H9 (cell line): ENCODE measurements around the gene SF3B3. TPM values are rescaled to one million over a fixed set of nuclear protein-coding genes. Genes with fewer than 3 reads are reported as not detected.

Source experiments
- DNase-seq: peaks from one replicate; pipeline ENCODE4 v3.0.0-alpha.2; 2017
- H2AFZ ChIP-seq: one replicate; pipeline ENCODE4 v1.6.1; 2013; ENCODE audit warnings: mild to moderate bottlenecking, low read length, control low read depth, moderate library complexity
- H2AK5ac ChIP-seq: 2 replicates; pipeline ENCODE4 v1.6.1; 2013; ENCODE audit warnings: low read length, control low read depth, mixed read lengths; ENCODE audit not compliant: insufficient read length
- H2BK120ac ChIP-seq: one replicate; pipeline ENCODE4 v1.6.1; 2013; ENCODE audit warnings: low read depth, mild to moderate bottlenecking, low read length, control low read depth, inconsistent platforms; ENCODE audit not compliant: poor library complexity, severe bottlenecking
- H2BK12ac ChIP-seq: 2 replicates; pipeline ENCODE4 v1.6.1; 2013; ENCODE audit warnings: low read length, control low read depth, mixed read lengths, low read depth; ENCODE audit not compliant: insufficient read length
- H2BK15ac ChIP-seq: 2 replicates; pipeline ENCODE4 v1.6.1; 2013; ENCODE audit warnings: low read depth, low read length, control low read depth
- H2BK20ac ChIP-seq: one replicate; pipeline ENCODE4 v1.6.1; 2013; ENCODE audit warnings: low read depth, mild to moderate bottlenecking, low read length, control low read depth, inconsistent platforms; ENCODE audit not compliant: poor library complexity, severe bottlenecking
- H2BK5ac ChIP-seq: 2 replicates; pipeline ENCODE4 v1.6.1; 2013; ENCODE audit warnings: low read length, control low read depth, mixed read lengths; ENCODE audit not compliant: insufficient read length
- H3K14ac ChIP-seq: 2 replicates; pipeline ENCODE4 v1.6.1; 2013; ENCODE audit warnings: low read length, control low read depth; ENCODE audit not compliant: insufficient read depth
- H3K18ac ChIP-seq: 2 replicates; pipeline ENCODE4 v1.6.1; 2013; ENCODE audit warnings: low read depth, mild to moderate bottlenecking, mixed read lengths, low read length, control low read depth; ENCODE audit not compliant: insufficient read length
- H3K23ac ChIP-seq: 2 replicates; pipeline ENCODE4 v1.6.1; 2013; ENCODE audit warnings: low read length, control low read depth, mixed read lengths, low read depth; ENCODE audit not compliant: insufficient read length
- H3K23me2 ChIP-seq: 2 replicates; pipeline ENCODE4 v1.6.1; 2013; ENCODE audit warnings: low read depth, mild to moderate bottlenecking, mixed read lengths, low read length, control low read depth; ENCODE audit not compliant: insufficient read length, poor library complexity, severe bottlenecking
- H3K27ac ChIP-seq: 2 replicates; pipeline ENCODE4 v1.5.1; 2013; ENCODE audit warnings: low read length, control low read depth, mixed read lengths, low read depth; ENCODE audit not compliant: insufficient read length
- H3K27me3 ChIP-seq: 2 replicates; pipeline ENCODE4 v1.6.1; 2013; ENCODE audit warnings: low read length, control low read depth, inconsistent platforms; ENCODE audit not compliant: insufficient read depth
- H3K4ac ChIP-seq: 2 replicates; pipeline ENCODE4 v1.6.1; 2013; ENCODE audit warnings: low read depth, mild to moderate bottlenecking, control low read depth, inconsistent platforms, low read length, moderate library complexity
- H3K4me1 ChIP-seq: 2 replicates; pipeline ENCODE4 v1.6.1; 2013; ENCODE audit warnings: low read length, control low read depth, inconsistent platforms; ENCODE audit not compliant: insufficient read depth
- H3K4me2 ChIP-seq: 2 replicates; pipeline ENCODE4 v1.6.1; 2013; ENCODE audit warnings: low read length, control low read depth, mixed read lengths; ENCODE audit not compliant: insufficient read length, insufficient read depth
- H3K56ac ChIP-seq: 2 replicates; pipeline ENCODE4 v1.6.1; 2013; ENCODE audit warnings: low read depth, mild to moderate bottlenecking, mixed read lengths, low read length, control low read depth; ENCODE audit not compliant: insufficient read length
- H3K79me1 ChIP-seq: 2 replicates; pipeline ENCODE4 v1.6.1; 2013; ENCODE audit warnings: low read depth, mild to moderate bottlenecking, moderate library complexity, low read length, control low read depth, inconsistent platforms; ENCODE audit not compliant: insufficient read depth, poor library complexity, severe bottlenecking
- H3K79me2 ChIP-seq: 2 replicates; pipeline ENCODE4 v1.6.1; 2013; ENCODE audit warnings: low read length, control low read depth, inconsistent platforms; ENCODE audit not compliant: insufficient read depth
- H3K9ac ChIP-seq: 2 replicates; pipeline ENCODE4 v1.6.1; 2013; ENCODE audit warnings: low read length, control low read depth, mixed read lengths; ENCODE audit not compliant: insufficient read length; ENCODE audit errors: extremely low read depth
- H3K9me3 ChIP-seq: one replicate; pipeline ENCODE4 v1.6.1; 2013; ENCODE audit warnings: low read depth, low read length, inconsistent platforms; ENCODE audit not compliant: control insufficient read depth
- H3T11ph ChIP-seq: one replicate; pipeline ENCODE4 v1.6.1; 2013; ENCODE audit warnings: mild to moderate bottlenecking, low read length, control low read depth, inconsistent platforms
- H4K20me1 ChIP-seq: one replicate; pipeline ENCODE4 v1.6.1; 2013; ENCODE audit not compliant: control insufficient read depth, insufficient read length, insufficient read depth
- H4K5ac ChIP-seq: 2 replicates; pipeline ENCODE4 v1.6.1; 2013; ENCODE audit warnings: low read depth, mild to moderate bottlenecking, mixed read lengths, low read length, control low read depth; ENCODE audit not compliant: insufficient read length
- H4K8ac ChIP-seq: replicated peaks from 2 replicates; pipeline ENCODE4 v1.6.1; 2013; ENCODE audit warnings: low read length, control low read depth, mixed read lengths, low read depth; ENCODE audit not compliant: insufficient read length
- H4K91ac ChIP-seq: 2 replicates; pipeline ENCODE4 v1.6.1; 2013; ENCODE audit warnings: low read depth, mild to moderate bottlenecking, moderate library complexity, mixed read lengths, low read length, control low read depth; ENCODE audit not compliant: insufficient read length
- H3K27ac Mint-ChIP-seq, 3 experiments: 2 replicates in 2 of 3; 3 replicates in 1 of 3; pipeline ENCODE4 v1.8.0; 2020 to 2021; ENCODE audit warnings: mixed read lengths in 3 of 3, mild to moderate bottlenecking in 1 of 3, moderate library complexity in 1 of 3
- H3K27me3 Mint-ChIP-seq: 2 replicates; pipeline ENCODE4 v1.8.0; 2021; ENCODE audit warnings: low read depth, mild to moderate bottlenecking, moderate library complexity, mixed read lengths
- H3K36me3 Mint-ChIP-seq, 3 experiments: 2 replicates in 2 of 3; 3 replicates in 1 of 3; pipeline ENCODE4 v1.8.0; 2020 to 2021; ENCODE audit warnings: low read depth in 3 of 3, mixed read lengths in 3 of 3; ENCODE audit not compliant: insufficient read depth in 1 of 3
- H3K4me1 Mint-ChIP-seq, 2 experiments: 2 replicates each; pipeline ENCODE4 v1.8.0; 2020; ENCODE audit warnings: mixed read lengths in 2 of 2
- H3K4me3 Mint-ChIP-seq, 2 experiments: 2 replicates in 1 of 2; 3 replicates in 1 of 2; pipeline ENCODE4 v1.8.0; 2020 to 2021; ENCODE audit warnings: mild to moderate bottlenecking in 2 of 2, mixed read lengths in 2 of 2, moderate library complexity in 1 of 2
- H3K9me3 Mint-ChIP-seq, 2 experiments: 2 replicates in 1 of 2; 3 replicates in 1 of 2; pipeline ENCODE4 v1.8.0; 2020; ENCODE audit warnings: mild to moderate bottlenecking in 2 of 2, mixed read lengths in 2 of 2, moderate library complexity in 1 of 2
- CTCF ChIP-seq: fragments of 200-600 bp; sonication (generic); conservative IDR thresholded peaks from 3 replicates; pipeline ENCODE4 v1.8.0; 2021; ENCODE audit warnings: antibody characterized with exemption, mild to moderate bottlenecking
- WGBS: extraction: QIAGEN DNeasy Blood & Tissue Kit; methylation state at CpG from one replicate; pipeline ENCODE4 v1.1.7; 2013; ENCODE audit warnings: missing lambda C conversion rate, low lambda C conversion rate, mixed read lengths; ENCODE audit not compliant: insufficient read length; ENCODE audit errors: extremely low coverage; 5-methylcytosine and 5-hydroxymethylcytosine counted together
- total RNA-seq: library from RNA; stranded (reverse); gene quantifications from 2 replicates; pipeline ENCODE4 v1.2.1, GENCODE V29; 2021

SF3B3 gene
- total RNA-seq, 1 experiment from 2014 or later = 493 TPM

GRCh38 chr16:70579648-70580630 is 56.3 kb downstream of the SF3B3 start:
- Histone ChIP-seq H2AFZ (no peak overlapping the region), H2BK15ac (no peak overlapping the region), H4K8ac (no peak overlapping the region), H3K4ac (no peak overlapping the region), H3K56ac (no peak overlapping the region), H3K27ac (no peak overlapping the region), H3K9me3 (no peaks in the 10 kb centered on the region), H2BK5ac (no peak overlapping the region), H3K23me2 (no peaks in the 10 kb centered on the region), H3K79me1 (no peaks in the 10 kb centered on the region), H3T11ph (no peak overlapping the region), H3K14ac (no peak overlapping the region), H4K91ac (no peak overlapping the region), H3K27me3 (no peaks in the 10 kb centered on the region), H3K18ac (no peak overlapping the region), H3K9ac (no peak overlapping the region), H3K4me1 (no peaks in the 10 kb centered on the region), H2BK20ac (no peak overlapping the region), H4K20me1 (no peaks in the 10 kb centered on the region), H2BK120ac (no peak overlapping the region), H3K23ac (no peak overlapping the region), H2AK5ac (no peak overlapping the region), H3K4me2 (no peak overlapping the region), H2BK12ac (no peak overlapping the region), H3K79me2 (no peaks in the 10 kb centered on the region), H4K5ac (no peak overlapping the region)
- no peak overlapping the region for H3K4me3 Mint-ChIP-seq
- no CpG with 5 or more reads among the region's 21 CpGs for WGBS
- peaks cover 0 to 6% (median 0%) of the 10 kb centered on the region in 3 experiments; a peak in 1 of 7 replicates for H3K36me3 Mint-ChIP-seq
- no peak overlapping the region; a peak in 1 of 7 replicates for H3K27ac Mint-ChIP-seq
- DNase-seq = peak; percentile 64
- H3K27me3 Mint-ChIP-seq = peaks cover 7% of the 10 kb centered on the region
- peaks cover 9 to 13% of the 10 kb centered on the region in 2 experiments for H3K4me1 Mint-ChIP-seq
- TF ChIP-seq CTCF = no peak
- peaks cover 0 to 3% of the 10 kb centered on the region in 2 experiments; a peak in 1 of 5 replicates for H3K9me3 Mint-ChIP-seq
